HEK293T (cell line): ENCODE data around the gene ITIH1.
A peak's percentile ranks its signal among the peaks of the same experiment; 100 is the strongest.

Experiments
- CTCF ChIA-PET: fragments of 350-600 bp; formaldehyde crosslinking; extraction: SDS; loops from one replicate; lab custom pipeline; 2021; ENCODE audit warnings: antibody characterized with exemption, inconsistent platforms; lab: Yijun Ruan, JAX
- POLR2A ChIA-PET: fragments of 350-600 bp; formaldehyde crosslinking; extraction: SDS; loops from one replicate; lab custom pipeline; 2020; ENCODE audit warnings: antibody characterized with exemption, inconsistent platforms; lab: Yijun Ruan, JAX
- DNase-seq: peaks from one replicate; pipeline ENCODE4 v3.0.0; 2012; ENCODE audit warnings: mixed read lengths; ENCODE audit errors: extremely low spot score
- ARNT ChIP-seq: fragments of 450-650 bp; IDR thresholded peaks from 2 replicates; pipeline ENCODE4 v1.6.1; 2017; ENCODE audit warnings: mild to moderate bottlenecking
- BHLHE40 ChIP-seq: fragments of 450-650 bp; IDR thresholded peaks from 2 replicates; pipeline ENCODE4 v1.6.1; 2016; ENCODE audit warnings: mild to moderate bottlenecking, moderate library complexity, borderline replicate concordance
- CTBP1 ChIP-seq: fragments of 450-650 bp; IDR thresholded peaks from 2 replicates; pipeline ENCODE4 v1.6.1; 2016; ENCODE audit warnings: borderline replicate concordance
- ELF4 ChIP-seq: fragments of 450-650 bp; IDR thresholded peaks from 2 replicates; pipeline ENCODE4 v1.6.1; 2017; ENCODE audit warnings: antibody characterized with exemption
- FOXA1 ChIP-seq: fragments of 450-650 bp; IDR thresholded peaks from 2 replicates; pipeline ENCODE4 v1.6.1; 2016; ENCODE audit warnings: mild to moderate bottlenecking
- FOXK2 ChIP-seq: fragments of 450-650 bp; IDR thresholded peaks from 2 replicates; pipeline ENCODE4 v1.6.1; 2016; ENCODE audit warnings: mild to moderate bottlenecking
- FOXM1 ChIP-seq: fragments of 450-650 bp; IDR thresholded peaks from 2 replicates; pipeline ENCODE4 v1.6.1; 2017; ENCODE audit warnings: mild to moderate bottlenecking, borderline replicate concordance
- HDGF ChIP-seq: fragments of 450-650 bp; IDR thresholded peaks from 2 replicates; pipeline ENCODE4 v1.6.1; 2017; ENCODE audit warnings: antibody characterized with exemption, borderline replicate concordance
- L3MBTL2 ChIP-seq: fragments of 450-650 bp; conservative IDR thresholded peaks from 2 replicates; pipeline ENCODE4 v1.6.1; 2016; ENCODE audit warnings: mild to moderate bottlenecking
- LEF1 ChIP-seq: fragments of 450-650 bp; IDR thresholded peaks from 2 replicates; pipeline ENCODE4 v1.6.1; 2017; ENCODE audit warnings: mild to moderate bottlenecking, borderline replicate concordance
- NFRKB ChIP-seq: fragments of 450-650 bp; IDR thresholded peaks from 2 replicates; pipeline ENCODE4 v1.6.1; 2016; ENCODE audit warnings: mild to moderate bottlenecking, moderate library complexity
- PKNOX1 ChIP-seq: fragments of 450-650 bp; IDR thresholded peaks from 2 replicates; pipeline ENCODE4 v1.6.1; 2016
- SP1 ChIP-seq: fragments of 450-650 bp; IDR thresholded peaks from 2 replicates; pipeline ENCODE4 v1.6.1; 2017
- SUZ12 ChIP-seq: fragments of 450-650 bp; IDR thresholded peaks from 2 replicates; pipeline ENCODE4 v1.6.1; 2016; ENCODE audit warnings: mild to moderate bottlenecking
- TARDBP ChIP-seq: fragments of 450-650 bp; IDR thresholded peaks from 2 replicates; pipeline ENCODE4 v1.6.1; 2016
- ZNF384 ChIP-seq: fragments of 450-650 bp; IDR thresholded peaks from 2 replicates; pipeline ENCODE4 v1.6.1; 2016

Gene ITIH1

GRCh38 chr3:52829482-52829881, 52.1 kb downstream of the ITIH1 start:
- ChIA-PET POLR2A (no interaction called here), CTCF (no interaction called here)

GRCh38 chr3:52829906-52830463, 52.6 kb downstream of the ITIH1 start:
- TF ChIP-seq CTBP1 (0 out of 2 replicates have a peak, but pooled peaks have one; percentile 18), PKNOX1 (peak; percentile 53), FOXA1 (no peak)
- POLR2A ChIA-PET: no interaction called here
- no peak for DNase-seq
- CTCF ChIA-PET: no interaction called here

More at GRCh38 chr3:52829482-52829881, 52.1 kb downstream of the ITIH1 start:
- DNase-seq: no peak
- no peak for TF ChIP-seq FOXK2
- TF ChIP-seq ELF4: no peak
- TF ChIP-seq CTBP1: no peak
- TF ChIP-seq NFRKB: no peak
- no peak for TF ChIP-seq BHLHE40
- TF ChIP-seq SP1: no peak
- no peak for TF ChIP-seq TARDBP
- no peak for TF ChIP-seq FOXM1
- no peak for TF ChIP-seq LEF1
- TF ChIP-seq L3MBTL2: no peak
- TF ChIP-seq ZNF384: no peak
- TF ChIP-seq ARNT: no peak
- TF ChIP-seq SUZ12: no peak
- TF ChIP-seq PKNOX1: no peak
- no peak for TF ChIP-seq FOXA1
- no peak for TF ChIP-seq HDGF

GRCh38 chr3:52830535-52831258, 53.3 kb downstream of the ITIH1 start, which contains the start of gene ITIH4:
TSS of gene ITIH4 (minus strand) at chr3:52830672. CDS start at chr3:52830642, 30 bp downstream.
- no peak for DNase-seq
- POLR2A ChIA-PET: no interaction called here
- CTCF ChIA-PET: interaction anchor here (1.6 kb wide), 1 partner anchor 10 kb away, joined by 7 read pairs; no protein-coding TSS in a partner anchor
- TF ChIP-seq PKNOX1 (no peak), ARNT (no peak), L3MBTL2 (no peak), LEF1 (no peak)

GRCh38 chr3:52831500-52832301, 54.3 kb downstream of the ITIH1 start:
- DNase-seq: peak; percentile 43
- ChIA-PET POLR2A (no interaction called here), CTCF (interaction anchor here (1.6 kb wide), 1 partner anchor 11 kb away, joined by 7 read pairs; no protein-coding TSS in a partner anchor)
- TF ChIP-seq NFRKB (no peak), ZNF384 (no peak), FOXK2 (no peak), ARNT (no peak), SP1 (no peak), PKNOX1 (no peak), ELF4 (no peak), CTBP1 (no peak), HDGF (no peak), FOXM1 (no peak), SUZ12 (no peak), L3MBTL2 (no peak), TARDBP (no peak), LEF1 (no peak), FOXA1 (no peak)

GRCh38 chr3:52833202-52833601, 55.8 kb downstream of the ITIH1 start:
- ChIA-PET POLR2A (no interaction called here), CTCF (no interaction called here)
- no peak for DNase-seq
- TF ChIP-seq HDGF (no peak), FOXK2 (no peak), L3MBTL2 (no peak), FOXA1 (no peak)
